GM10248 (cell line): ENCODE measurements around the gene OAS2.

Source experiments
- CTCF ChIA-PET: fragments of 300-600 bp; sonication (Branson Sonifier 250); formaldehyde crosslinking; extraction: SDS; loops from one replicate; lab custom pipeline; 2021; ENCODE audit warnings: antibody characterized with exemption; lab: Yijun Ruan, JAX
- POLR2A ChIA-PET: fragments of 350-650 bp; sonication (Branson Sonifier 250); formaldehyde crosslinking; extraction: SDS; loops from one replicate; lab custom pipeline; 2020; ENCODE audit warnings: antibody characterized with exemption; lab: Yijun Ruan, JAX
- DNase-seq: peaks from one replicate; pipeline ENCODE4 v3.0.0; 2012; ENCODE audit errors: extremely low spot score
- CTCF ChIP-seq: IDR thresholded peaks from 2 replicates; pipeline ENCODE4 v1.5.1; 2012; ENCODE audit warnings: mild to moderate bottlenecking, low read depth; ENCODE audit errors: extremely low read depth, missing control alignments, control extremely low read depth

Gene OAS2

GRCh38 chr12:113005762-113006161, 27.4 kb downstream of the OAS2 start:
- TF ChIP-seq CTCF, result no peak
- CTCF ChIA-PET, result interaction anchor here (0.7 to 3.4 kb wide), 7 partner anchors 8 to 167 kb away, joined by 3 to 25 read pairs (median 6); no protein-coding TSS in a partner anchor
- DNase-seq, result no peak
- POLR2A ChIA-PET, result no interaction called here

GRCh38 chr12:113006206-113006605, 27.9 kb downstream of the OAS2 start:
- CTCF ChIA-PET, result interaction anchor here (0.7 to 3.4 kb wide), 7 partner anchors 9 to 167 kb away, joined by 3 to 25 read pairs (median 6); no protein-coding TSS in a partner anchor
- POLR2A ChIA-PET, result no interaction called here

GRCh38 chr12:113006641-113007040, 28.3 kb downstream of the OAS2 start:
- no peak for DNase-seq
- no peak for TF ChIP-seq CTCF
- ChIA-PET POLR2A (no interaction called here), CTCF (interaction anchor here (0.7 to 3.4 kb wide), 10 partner anchors 9 to 167 kb away, joined by 3 to 25 read pairs (median 4); no protein-coding TSS in a partner anchor)

More at GRCh38 chr12:113006206-113006605, 27.9 kb downstream of the OAS2 start:
- no peak for DNase-seq
- no peak for TF ChIP-seq CTCF

GRCh38 chr12:113007166-113007565, 28.8 kb downstream of the OAS2 start:
- TF ChIP-seq CTCF, result no peak
- ChIA-PET CTCF (interaction anchor here (0.9 to 3.4 kb wide), 9 partner anchors 9 to 167 kb away, joined by 3 to 25 read pairs (median 5); no protein-coding TSS in a partner anchor), POLR2A (no interaction called here)
- no peak for DNase-seq

- POLR2A ChIA-PET, result no interaction called here
- CTCF ChIA-PET, result interaction anchor here (1.7 kb wide), 1 partner anchor 18 kb away, joined by 4 read pairs; no protein-coding TSS in a partner anchor
- no peak for DNase-seq
- TF ChIP-seq CTCF, result no peak
Measured at GRCh38 chr12:113010701-113011100, 32.4 kb downstream of the OAS2 start.

- CTCF ChIA-PET, result interaction anchor here (1.3 to 1.4 kb wide), 2 partner anchors 22 to 146 kb away, joined by 3 to 4 read pairs; no protein-coding TSS in a partner anchor
- TF ChIP-seq CTCF, result no peak
- POLR2A ChIA-PET, result no interaction called here
- DNase-seq, result no peak
Measured at GRCh38 chr12:113014565-113014964, 36.2 kb downstream of the OAS2 start.
